ENCODE measurements around the gene ITGA4.
"Not testable (repeated sequence)": the region's sequence is repeated elsewhere in the genome, so short reads cannot be mapped to it uniquely, and the experiment has no call there.

The ITGA4 gene

DNA sequence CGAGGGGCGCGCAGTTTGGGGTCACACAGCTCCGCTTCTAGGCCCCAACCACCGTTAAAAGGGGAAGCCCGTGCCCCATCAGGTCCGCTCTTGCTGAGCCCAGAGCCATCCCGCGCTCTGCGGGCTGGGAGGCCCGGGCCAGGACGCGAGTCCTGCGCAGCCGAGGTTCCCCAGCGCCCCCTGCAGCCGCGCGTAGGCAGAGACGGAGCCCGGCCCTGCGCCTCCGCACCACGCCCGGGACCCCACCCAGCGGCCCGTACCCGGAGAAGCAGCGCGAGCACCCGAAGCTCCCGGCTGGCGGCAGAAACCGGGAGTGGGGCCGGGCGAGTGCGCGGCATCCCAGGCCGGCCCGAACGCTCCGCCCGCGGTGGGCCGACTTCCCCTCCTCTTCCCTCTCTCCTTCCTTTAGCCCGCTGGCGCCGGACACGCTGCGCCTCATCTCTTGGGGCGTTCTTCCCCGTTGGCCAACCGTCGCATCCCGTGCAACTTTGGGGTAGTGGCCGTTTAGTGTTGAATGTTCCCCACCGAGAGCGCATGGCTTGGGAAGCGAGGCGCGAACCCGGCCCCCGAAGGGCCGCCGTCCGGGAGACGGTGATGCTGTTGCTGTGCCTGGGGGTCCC, at the start of gene ITGA4:
ITGA4 (plus strand) TSS at position 266 of the 620 bp plus-strand sequence; CDS start at position 535, 269 bp downstream.
- DNase-seq (ENCODE audit: low spot score): no peak

DNA sequence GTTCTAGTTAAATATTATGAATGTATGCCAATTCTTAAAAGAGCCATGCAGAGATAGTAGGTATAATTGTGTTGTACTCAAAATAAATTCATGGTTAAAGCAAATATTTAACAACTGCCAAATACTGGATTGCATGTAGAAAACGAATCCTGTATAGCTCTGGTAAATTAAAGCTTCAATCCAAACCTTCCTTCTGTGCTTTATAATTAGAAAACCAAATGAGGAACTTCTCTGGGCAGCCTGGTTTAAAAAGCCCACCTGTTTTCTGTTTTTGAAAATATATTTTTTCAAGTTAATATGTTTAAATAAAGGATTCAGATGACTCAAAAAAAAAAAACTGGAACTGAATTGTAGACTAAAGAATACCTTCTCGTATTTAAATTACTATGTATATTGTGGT, 48.3 kb upstream of the ITGA4 start:
- no peak for DNase-seq (ENCODE audit: low spot score)

- no peak for DNase-seq (ENCODE audit: low spot score)
Observed at GRCh38 chr2:181411105-181411849, 45.9 kb upstream of the ITGA4 start.

GRCh38 chr2:181419129-181419855, 37.9 kb upstream of the ITGA4 start:
- DNase-seq (ENCODE audit: low spot score): no peak

DNA sequence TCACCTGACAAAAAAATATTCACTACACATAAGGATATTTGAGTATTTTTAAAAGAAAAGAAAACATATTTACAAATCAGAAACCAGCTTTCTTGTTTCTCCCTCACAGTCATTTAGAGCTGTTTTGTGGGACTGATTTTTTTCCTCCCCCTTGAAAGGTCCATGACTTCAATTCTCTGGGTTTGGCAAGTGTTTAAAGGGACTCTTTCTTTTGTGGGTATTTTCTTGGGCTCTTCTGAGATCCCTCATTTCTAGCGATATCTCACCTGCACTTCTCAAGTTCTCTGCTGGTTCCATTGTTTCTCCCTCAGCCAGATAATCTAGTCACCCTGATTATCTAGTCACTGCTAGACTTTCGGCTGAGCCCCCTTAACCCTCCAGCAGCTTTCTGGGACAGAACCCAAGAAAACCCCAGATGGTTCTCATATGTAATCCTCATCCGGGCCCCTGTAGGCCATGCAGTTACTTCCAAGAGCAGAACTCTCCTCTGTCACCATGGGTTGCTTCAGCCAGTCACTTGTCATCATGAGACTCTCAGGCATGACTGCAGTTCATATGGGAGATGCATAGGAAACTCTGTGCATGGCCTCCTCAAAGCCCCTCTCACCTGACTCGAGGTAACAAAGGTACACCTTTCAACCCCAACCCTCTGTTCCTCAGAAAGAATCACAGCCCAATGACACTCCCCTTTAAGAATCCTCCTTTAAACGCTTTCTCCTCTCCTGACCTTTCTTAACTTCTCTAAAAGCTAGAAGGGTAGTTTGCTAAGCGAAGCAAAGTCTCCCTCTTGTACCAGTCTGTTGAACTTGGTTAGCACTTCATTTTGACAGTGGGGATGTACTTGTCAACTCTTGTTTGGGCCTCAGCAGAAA, 36.7 kb upstream of the ITGA4 start:
- no peak for DNase-seq (ENCODE audit: low spot score)

DNA sequence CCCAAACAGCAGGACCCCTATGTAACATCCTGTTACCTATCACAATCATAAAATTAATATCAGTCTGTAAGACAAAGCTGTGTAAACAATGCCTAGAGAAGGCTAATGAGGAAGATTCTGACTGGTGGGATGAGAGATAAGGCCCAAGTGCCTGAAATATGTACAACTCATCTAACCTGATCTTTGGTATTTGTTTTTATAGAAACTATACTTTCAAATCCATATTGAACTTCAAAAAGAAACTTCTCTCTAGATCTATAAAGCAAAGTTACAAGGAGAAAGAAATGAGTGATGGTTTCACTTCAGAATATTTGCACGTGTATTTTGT, 36.1 kb upstream of the ITGA4 start:
- no peak for DNase-seq (ENCODE audit: low spot score)

DNA sequence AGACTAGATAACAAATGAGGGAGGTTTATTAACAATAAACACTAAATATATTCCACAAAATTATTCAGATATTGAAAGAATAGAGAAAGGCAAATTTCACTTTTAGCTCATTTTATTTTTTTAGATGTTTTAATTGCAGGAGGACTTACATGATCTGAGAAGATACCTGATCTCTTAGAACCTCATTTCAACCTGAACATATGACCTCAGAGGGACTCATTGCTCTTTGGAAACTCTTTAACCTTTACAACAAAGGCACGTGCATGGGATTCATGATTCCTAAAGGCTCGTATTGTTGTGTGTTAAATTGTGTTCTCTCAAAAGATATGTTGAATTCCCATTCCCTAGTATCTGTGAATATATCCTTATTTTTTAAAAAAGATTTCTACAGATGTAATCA, 35.7 kb upstream of the ITGA4 start:
- no peak for DNase-seq (ENCODE audit: low spot score)

GRCh38 chr2:181426672-181427071, 30.5 kb upstream of the ITGA4 start:
- DNase-seq (ENCODE audit: low spot score): no peak

GRCh38 chr2:181430406-181431118, 26.6 kb upstream of the ITGA4 start:
- DNase-seq (ENCODE audit: low spot score): no peak

DNA sequence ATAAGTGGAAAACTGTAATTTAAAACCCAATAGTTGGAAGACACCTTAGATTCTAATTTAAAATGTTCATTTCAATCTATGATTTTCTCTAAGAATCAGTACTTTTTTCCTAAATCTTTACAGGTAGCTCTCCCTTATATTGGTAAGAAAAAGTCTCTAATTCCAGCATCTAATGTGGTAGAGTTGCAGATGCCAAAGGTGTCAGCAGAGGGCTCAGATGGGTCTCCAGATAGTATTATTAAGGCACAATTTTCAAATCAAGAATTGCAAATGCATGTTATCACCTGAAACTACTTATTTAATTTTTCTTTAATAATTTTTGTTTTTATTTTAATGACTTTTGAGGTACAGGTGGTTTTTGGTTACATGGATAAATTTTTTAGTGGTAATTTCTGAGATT, 25.5 kb upstream of the ITGA4 start:
- DNase-seq (ENCODE audit: low spot score): no peak

GRCh38 chr2:181438261-181438660, 18.9 kb upstream of the ITGA4 start:
- DNase-seq (ENCODE audit: low spot score): no peak

GRCh38 chr2:181440344-181440743, 16.8 kb upstream of the ITGA4 start:
- DNase-seq (ENCODE audit: low spot score): no peak

DNA sequence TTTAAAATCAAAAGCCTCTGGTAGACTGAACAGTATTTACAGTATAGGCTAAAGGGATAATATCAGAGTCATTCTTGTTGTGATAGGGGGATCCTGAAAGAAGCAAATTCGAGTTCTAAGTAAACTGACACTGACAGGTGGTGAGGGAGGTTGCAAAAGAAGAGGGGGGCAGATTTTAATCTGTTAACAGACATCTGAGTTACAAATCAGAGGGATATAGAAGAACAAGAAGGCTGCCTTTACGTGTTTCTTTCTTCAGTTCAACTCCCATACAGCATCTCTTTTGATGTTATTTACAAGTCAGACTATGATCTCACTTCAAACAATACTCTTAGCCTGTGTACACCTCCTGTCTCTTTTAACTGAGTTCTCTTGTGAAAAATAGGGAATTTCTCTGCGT, 16.3 kb upstream of the ITGA4 start:
- no peak for DNase-seq (ENCODE audit: low spot score)

GRCh38 chr2:181441670-181442069, 15.5 kb upstream of the ITGA4 start:
- no peak for DNase-seq (ENCODE audit: low spot score)

DNA sequence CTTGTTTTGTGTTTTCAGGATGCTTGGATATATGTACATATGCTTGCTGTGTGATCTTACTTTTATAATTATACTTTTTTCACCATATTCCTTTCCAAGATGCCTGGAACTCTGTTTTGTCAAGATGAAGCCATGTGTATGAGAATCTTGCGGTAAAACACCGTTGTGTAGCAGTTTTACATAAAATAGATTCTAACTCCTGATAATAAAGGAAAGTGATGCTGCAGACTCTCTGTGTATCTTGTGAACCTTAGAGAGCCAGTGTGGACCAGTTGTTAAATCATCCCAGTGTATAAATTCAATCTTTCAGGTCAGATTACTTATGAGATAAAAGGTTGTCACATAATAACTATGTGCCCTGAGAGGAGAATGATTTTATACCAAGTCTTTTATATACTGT, 12.5 kb upstream of the ITGA4 start:
- DNase-seq (ENCODE audit: low spot score): no peak

GRCh38 chr2:181446985-181447384, 10.2 kb upstream of the ITGA4 start:
- DNase-seq (ENCODE audit: low spot score): no peak

DNA sequence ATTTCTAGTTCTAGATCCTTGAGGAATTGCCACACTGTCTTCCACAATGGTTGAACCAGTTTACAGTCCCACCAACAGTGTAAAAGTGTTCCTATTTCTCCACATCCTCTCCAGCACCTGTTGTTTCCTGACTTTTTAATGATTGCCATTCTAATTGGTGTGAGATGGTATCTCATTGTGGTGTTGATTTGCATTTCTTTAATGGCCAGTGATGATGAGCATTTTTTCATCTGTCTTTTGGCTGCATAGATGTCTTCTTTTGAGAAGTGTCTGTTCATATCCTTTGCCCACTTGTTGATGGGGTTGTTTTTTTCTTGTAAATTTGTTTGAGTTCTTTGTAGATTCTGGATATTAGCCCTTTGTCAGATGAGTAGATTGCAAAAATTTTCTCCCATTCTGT, 7.9 kb upstream of the ITGA4 start:
- not testable (repeated sequence) for DNase-seq (ENCODE audit: low spot score)

DNA sequence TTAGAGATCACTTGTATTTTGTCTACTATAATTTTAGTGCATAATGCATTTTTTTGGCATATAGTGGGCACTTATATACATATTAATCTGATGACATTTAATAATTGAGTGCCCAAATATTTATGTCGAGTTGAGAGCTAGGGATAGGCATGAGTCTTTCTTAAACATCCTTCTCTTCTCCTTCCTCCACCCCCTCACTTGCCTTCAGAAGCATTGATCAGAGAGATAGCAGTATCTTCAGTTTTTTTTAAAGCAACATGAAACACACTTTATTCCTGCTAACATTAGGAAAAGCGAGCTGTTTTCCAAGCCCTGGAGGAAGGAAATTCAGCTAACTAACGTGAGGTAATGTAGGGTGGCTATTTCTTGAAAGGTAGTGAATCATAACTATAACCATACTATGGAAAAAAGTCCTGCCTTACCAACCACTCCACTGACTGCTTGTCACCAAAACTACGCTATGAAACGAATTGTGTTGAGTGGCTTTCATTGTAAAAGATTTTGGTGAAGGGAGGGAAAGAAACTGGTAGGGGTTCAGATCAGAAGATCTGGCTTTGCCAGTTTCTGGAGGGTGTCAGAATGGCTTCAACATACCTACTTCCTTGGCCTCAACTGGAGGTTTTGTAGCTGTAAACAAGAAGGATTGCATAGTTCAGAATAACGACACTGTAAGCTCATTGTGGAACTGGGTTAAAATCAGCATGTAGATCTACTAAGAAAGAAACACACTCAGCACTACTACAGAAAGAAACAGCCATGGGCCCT, 2.3 kb upstream of the ITGA4 start:
- no peak for DNase-seq (ENCODE audit: low spot score)

GRCh38 chr2:181456660-181457120, 496 bp upstream of the ITGA4 start:
- DNase-seq (ENCODE audit: low spot score): no peak

GRCh38 chr2:181457741-181458425, 697 bp downstream of the ITGA4 start:
- DNase-seq (ENCODE audit: low spot score): no peak

Data from SW480 (cell line).